ENCODE results near the gene VEZF1.
"Not testable (repeated sequence)": the region's sequence is repeated elsewhere in the genome, so short reads cannot be mapped to it uniquely, and the experiment has no call there.

The VEZF1 gene

GRCh38 chr17:57984261-57984890 is 3.7 kb downstream of the VEZF1 start:
- H3K9me3 ChIP-seq (ENCODE audit: control insufficient read depth in 1 of 2, low read length in 2 of 2) = no peaks in the 10 kb centered on the region
- peaks cover 16 to 18% of the 10 kb centered on the region in 2 donors for H3K36me3 ChIP-seq (ENCODE audit: control insufficient read depth in 1 of 2, insufficient read depth in 2 of 2, low read length in 2 of 2)
- peaks cover 20 to 59% of the 10 kb centered on the region in 2 donors for H3K4me1 ChIP-seq (ENCODE audit: control insufficient read depth in 1 of 2, insufficient read depth in 2 of 2, low read length in 2 of 2)
- no peaks in the 10 kb centered on the region for H3K27me3 ChIP-seq (ENCODE audit: low read depth, low read length)
- H3K27ac ChIP-seq (ENCODE audit: low read length) = peak overlapping the region; percentile 67
- peak overlapping the region; percentile 14 to 21 for H3K4me3 ChIP-seq (ENCODE audit: low read depth in 1 of 2, low read length in 2 of 2)

DNA sequence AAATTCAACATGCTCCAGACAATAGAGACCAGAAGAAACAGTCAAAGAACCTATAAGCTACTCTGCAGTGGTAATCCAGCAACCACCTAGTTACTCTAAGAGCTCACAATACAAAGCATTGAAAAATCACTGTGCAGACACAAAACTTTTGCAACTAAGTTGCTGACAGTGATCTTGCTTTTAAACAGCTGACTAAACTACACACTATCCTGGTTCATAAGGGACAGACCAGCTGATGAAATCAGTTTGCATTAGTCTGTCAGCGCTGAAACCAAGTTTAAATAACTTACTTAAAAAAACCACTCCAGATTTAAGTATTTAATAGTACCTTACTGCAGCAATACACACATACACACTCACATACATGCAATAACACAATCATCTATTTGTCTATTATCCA is 4.6 kb downstream of the VEZF1 start:
- peaks cover 25 to 27% of the 10 kb centered on the region in 2 donors for H3K36me3 ChIP-seq (ENCODE audit: control insufficient read depth in 1 of 2, insufficient read depth in 2 of 2, low read length in 2 of 2)
- H3K27me3 ChIP-seq (ENCODE audit: low read depth, low read length) = no peaks in the 10 kb centered on the region
- no peaks in the 10 kb centered on the region for H3K9me3 ChIP-seq (ENCODE audit: control insufficient read depth in 1 of 2, low read length in 2 of 2)
- no peak overlapping the region for H3K27ac ChIP-seq (ENCODE audit: low read length)
- H3K4me3 ChIP-seq (ENCODE audit: low read depth in 1 of 2, low read length in 2 of 2) = peak overlapping the region in 1 of 2 donors; percentile 14
- peaks cover 20 to 56% of the 10 kb centered on the region in 2 donors for H3K4me1 ChIP-seq (ENCODE audit: control insufficient read depth in 1 of 2, insufficient read depth in 2 of 2, low read length in 2 of 2)

DNA sequence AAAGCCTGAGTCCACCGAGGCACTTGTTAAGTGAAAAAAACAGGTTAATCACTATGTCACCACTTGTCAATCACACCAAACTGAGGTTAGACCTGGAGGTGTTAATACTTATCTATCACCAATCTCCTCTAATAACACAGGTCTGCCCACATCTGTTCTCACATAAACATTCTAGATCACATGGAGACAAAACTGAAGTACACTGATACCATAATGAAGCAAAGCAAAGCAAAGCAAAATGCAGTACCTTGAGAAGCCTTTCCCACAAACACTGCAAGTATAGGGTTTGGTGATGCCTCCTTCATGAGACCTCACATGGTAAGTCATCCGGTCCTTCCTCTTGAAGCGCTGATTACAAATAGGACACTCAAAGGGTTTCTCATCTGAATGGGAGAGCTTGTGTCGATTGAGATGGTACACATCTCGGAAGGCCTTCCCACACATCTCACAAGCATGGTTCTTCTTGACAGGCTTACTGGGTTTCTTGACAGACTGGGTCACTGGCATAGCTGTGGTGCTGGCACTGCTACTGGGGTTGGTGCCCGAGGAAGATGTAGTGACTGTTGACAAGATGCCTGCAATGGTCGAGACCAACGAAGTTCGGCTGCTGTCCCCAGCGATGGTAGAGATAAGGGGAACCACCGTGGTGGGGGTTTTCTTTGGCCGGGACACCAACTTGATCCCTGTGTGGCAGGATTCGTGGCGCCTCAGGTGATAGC is 5.4 kb downstream of the VEZF1 start:
- no peaks in the 10 kb centered on the region for H3K9me3 ChIP-seq (ENCODE audit: control insufficient read depth in 1 of 2, low read length in 2 of 2)
- peaks cover 20 to 56% of the 10 kb centered on the region in 2 donors for H3K4me1 ChIP-seq (ENCODE audit: control insufficient read depth in 1 of 2, insufficient read depth in 2 of 2, low read length in 2 of 2)
- H3K27ac ChIP-seq (ENCODE audit: low read length) = no peak overlapping the region
- H3K36me3 ChIP-seq (ENCODE audit: control insufficient read depth in 1 of 2, insufficient read depth in 2 of 2, low read length in 2 of 2) = peaks cover 26 to 31% of the 10 kb centered on the region in 2 donors
- H3K27me3 ChIP-seq (ENCODE audit: low read depth, low read length) = no peaks in the 10 kb centered on the region
- peak overlapping the region; percentile 7 to 14 for H3K4me3 ChIP-seq (ENCODE audit: low read depth in 1 of 2, low read length in 2 of 2)

- H3K27ac ChIP-seq (ENCODE audit: low read length) = no peak overlapping the region
- peaks cover 15 to 62% of the 10 kb centered on the region in 2 donors for H3K4me1 ChIP-seq (ENCODE audit: control insufficient read depth in 1 of 2, insufficient read depth in 2 of 2, low read length in 2 of 2)
Observed at GRCh38 chr17:57980522-57980921, 7.5 kb downstream of the VEZF1 start.

DNA sequence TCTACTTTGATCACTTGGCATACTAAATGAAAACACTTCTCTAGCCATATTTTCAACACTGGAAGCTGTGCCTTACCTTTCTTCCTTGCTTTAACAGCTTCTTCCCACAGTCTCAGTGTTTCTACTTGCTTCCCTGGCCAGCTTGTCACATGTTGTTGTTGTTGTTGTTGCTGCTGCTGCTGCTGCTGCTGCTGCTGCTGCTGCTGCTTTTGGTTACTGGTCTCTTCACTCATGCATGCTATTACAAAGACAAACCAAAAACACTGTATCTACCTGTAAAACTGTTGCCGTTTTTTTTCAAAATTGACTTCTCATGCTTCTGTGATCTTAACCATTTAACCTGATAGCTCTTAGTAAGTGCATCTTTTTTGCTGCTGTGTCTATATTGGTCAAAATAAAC is 9.0 kb downstream of the VEZF1 start:
- peaks cover 54 to 59% of the 10 kb centered on the region in 2 donors for H3K36me3 ChIP-seq (ENCODE audit: control insufficient read depth in 1 of 2, insufficient read depth in 2 of 2, low read length in 2 of 2)
- no peaks in the 10 kb centered on the region for H3K9me3 ChIP-seq (ENCODE audit: control insufficient read depth in 1 of 2, low read length in 2 of 2)
- no peak overlapping the region for H3K27ac ChIP-seq (ENCODE audit: low read length)
- H3K27me3 ChIP-seq (ENCODE audit: low read depth, low read length) = no peaks in the 10 kb centered on the region
- H3K4me1 ChIP-seq (ENCODE audit: control insufficient read depth in 1 of 2, insufficient read depth in 2 of 2, low read length in 2 of 2) = peaks cover under 1 to 57% of the 10 kb centered on the region in 2 donors
- no peak overlapping the region for H3K4me3 ChIP-seq (ENCODE audit: low read depth in 1 of 2, low read length in 2 of 2)

More at GRCh38 chr17:57980522-57980921, 7.5 kb downstream of the VEZF1 start:
- H3K27me3 ChIP-seq (ENCODE audit: low read depth, low read length) = no peaks in the 10 kb centered on the region
- H3K9me3 ChIP-seq (ENCODE audit: control insufficient read depth in 1 of 2, low read length in 2 of 2) = no peaks in the 10 kb centered on the region
- H3K36me3 ChIP-seq (ENCODE audit: control insufficient read depth in 1 of 2, insufficient read depth in 2 of 2, low read length in 2 of 2) = peaks cover 40 to 48% of the 10 kb centered on the region in 2 donors
- H3K4me3 ChIP-seq (ENCODE audit: low read depth in 1 of 2, low read length in 2 of 2) = no peak overlapping the region

DNA sequence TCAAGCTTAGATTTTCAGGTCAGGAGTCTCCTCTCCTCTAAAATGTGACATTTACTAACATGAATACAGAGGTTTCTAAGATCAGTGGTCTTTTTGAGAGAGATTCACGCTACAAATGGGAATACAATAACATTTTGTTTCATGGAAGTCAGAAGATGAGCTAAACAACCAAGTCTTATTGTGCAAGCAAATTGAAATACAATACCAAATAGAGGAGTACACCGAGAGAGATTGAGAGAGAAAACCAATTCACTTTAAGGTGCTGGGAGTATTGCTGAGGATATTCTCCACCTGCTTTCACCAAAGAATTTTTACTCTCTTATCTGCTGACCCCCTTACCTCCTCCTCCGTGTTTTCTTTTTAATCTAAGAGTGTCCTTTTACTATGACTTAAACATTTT is 11.5 kb downstream of the VEZF1 start:
- H3K36me3 ChIP-seq (ENCODE audit: control insufficient read depth in 1 of 2, insufficient read depth in 2 of 2, low read length in 2 of 2) = peaks cover 59 to 68% of the 10 kb centered on the region in 2 donors
- H3K27me3 ChIP-seq (ENCODE audit: low read depth, low read length) = no peaks in the 10 kb centered on the region
- H3K27ac ChIP-seq (ENCODE audit: low read length) = no peak overlapping the region
- H3K4me1 ChIP-seq (ENCODE audit: control insufficient read depth in 1 of 2, insufficient read depth in 2 of 2, low read length in 2 of 2) = peaks cover 0 to 35% of the 10 kb centered on the region in 2 donors
- no peaks in the 10 kb centered on the region for H3K9me3 ChIP-seq (ENCODE audit: control insufficient read depth in 1 of 2, low read length in 2 of 2)
- no peak overlapping the region for H3K4me3 ChIP-seq (ENCODE audit: low read depth in 1 of 2, low read length in 2 of 2)

GRCh38 chr17:57975044-57975443 is 13.0 kb downstream of the VEZF1 start:
- Histone ChIP-seq H3K27me3 (ENCODE audit: low read depth, low read length) (no peaks in the 10 kb centered on the region), H3K36me3 (ENCODE audit: control insufficient read depth in 1 of 2, insufficient read depth in 2 of 2, low read length in 2 of 2) (peaks cover 52 to 66% of the 10 kb centered on the region in 2 donors), H3K9me3 (ENCODE audit: control insufficient read depth in 1 of 2, low read length in 2 of 2) (no peaks in the 10 kb centered on the region), H3K27ac (ENCODE audit: low read length) (no peak overlapping the region), H3K4me1 (ENCODE audit: control insufficient read depth in 1 of 2, insufficient read depth in 2 of 2, low read length in 2 of 2) (peaks cover 0 to 27% of the 10 kb centered on the region in 2 donors), H3K4me3 (ENCODE audit: low read depth in 1 of 2, low read length in 2 of 2) (no peak overlapping the region)

DNA sequence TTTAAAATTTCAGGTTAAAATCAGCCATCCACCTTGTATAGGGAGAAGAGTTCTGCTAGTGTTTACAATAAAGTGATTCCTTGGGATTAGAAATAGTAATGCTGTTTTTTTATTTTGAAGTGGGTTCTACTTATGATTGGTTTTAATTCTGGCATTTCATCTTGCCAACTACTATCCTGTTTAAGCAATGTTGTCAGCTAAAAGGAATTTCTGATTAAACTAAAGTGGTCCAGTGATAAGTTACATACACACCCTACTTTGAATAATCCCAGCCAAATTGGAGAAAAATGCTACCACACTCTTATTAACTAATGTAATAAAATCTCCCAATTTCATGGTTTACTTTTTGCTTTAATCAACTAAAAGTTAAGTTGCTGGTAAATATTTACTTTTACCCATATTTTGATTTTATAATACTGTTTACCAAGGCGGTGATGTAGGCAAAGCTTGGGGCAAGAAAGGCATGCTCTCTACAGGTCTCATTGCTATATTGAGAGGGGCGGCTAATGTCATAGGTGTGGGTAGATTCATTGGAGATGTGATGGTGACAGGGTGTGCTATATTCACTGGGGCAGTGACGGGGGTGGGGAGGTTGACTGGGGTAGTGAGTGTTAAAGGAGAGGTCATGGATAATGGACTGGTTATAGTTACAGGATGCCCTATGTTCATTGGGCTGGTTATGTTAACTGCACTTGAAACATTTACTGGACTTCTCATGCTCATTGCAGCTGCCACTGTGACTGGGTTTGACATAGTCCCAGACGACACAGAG is 13.8 kb downstream of the VEZF1 start:
- not testable (repeated sequence) for H3K27ac ChIP-seq (ENCODE audit: low read length); H3K27me3 ChIP-seq (ENCODE audit: low read depth, low read length); H3K4me3 ChIP-seq (ENCODE audit: low read depth in 1 of 2, low read length in 2 of 2); H3K9me3 ChIP-seq (ENCODE audit: control insufficient read depth in 1 of 2, low read length in 2 of 2)
- peaks cover 0 to 24% of the 10 kb centered on the region in 2 donors for H3K4me1 ChIP-seq (ENCODE audit: control insufficient read depth in 1 of 2, insufficient read depth in 2 of 2, low read length in 2 of 2)
- H3K36me3 ChIP-seq (ENCODE audit: control insufficient read depth in 1 of 2, insufficient read depth in 2 of 2, low read length in 2 of 2) = peaks cover 46 to 58% of the 10 kb centered on the region in 2 donors

DNA sequence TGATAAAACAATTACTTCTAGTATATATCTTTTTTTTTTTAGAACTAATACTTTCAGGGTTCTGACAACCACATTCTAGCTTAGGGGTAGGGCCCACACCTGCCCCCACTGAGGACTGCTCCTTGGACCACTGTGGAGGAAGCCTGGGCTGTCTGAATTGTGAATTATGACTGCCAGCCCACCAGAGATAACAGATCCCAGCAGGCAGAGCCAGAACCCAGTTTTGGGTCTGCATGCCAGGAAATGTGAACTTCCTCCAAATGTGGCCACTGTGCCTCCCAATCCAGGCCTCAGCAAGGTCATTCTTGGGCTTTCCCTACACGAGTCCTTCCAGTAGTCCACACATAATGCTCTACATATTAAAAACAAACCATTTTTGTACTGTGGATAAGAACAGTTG is 15.9 kb downstream of the VEZF1 start:
- no peak overlapping the region for H3K27ac ChIP-seq (ENCODE audit: low read length)
- peaks cover 0 to 19% of the 10 kb centered on the region in 2 donors for H3K4me1 ChIP-seq (ENCODE audit: control insufficient read depth in 1 of 2, insufficient read depth in 2 of 2, low read length in 2 of 2)
- H3K36me3 ChIP-seq (ENCODE audit: control insufficient read depth in 1 of 2, insufficient read depth in 2 of 2, low read length in 2 of 2) = peaks cover 34 to 43% of the 10 kb centered on the region in 2 donors
- no peaks in the 10 kb centered on the region for H3K27me3 ChIP-seq (ENCODE audit: low read depth, low read length)
- no peak overlapping the region for H3K4me3 ChIP-seq (ENCODE audit: low read depth in 1 of 2, low read length in 2 of 2)
- H3K9me3 ChIP-seq (ENCODE audit: control insufficient read depth in 1 of 2, low read length in 2 of 2) = no peaks in the 10 kb centered on the region

GRCh38 chr17:57971572-57971971 is 16.5 kb downstream of the VEZF1 start:
- Histone ChIP-seq H3K36me3 (ENCODE audit: control insufficient read depth in 1 of 2, insufficient read depth in 2 of 2, low read length in 2 of 2) (peaks cover 28 to 37% of the 10 kb centered on the region in 2 donors), H3K4me3 (ENCODE audit: low read depth in 1 of 2, low read length in 2 of 2) (no peak overlapping the region), H3K4me1 (ENCODE audit: control insufficient read depth in 1 of 2, insufficient read depth in 2 of 2, low read length in 2 of 2) (peaks cover 0 to 18% of the 10 kb centered on the region in 2 donors), H3K27me3 (ENCODE audit: low read depth, low read length) (no peaks in the 10 kb centered on the region), H3K9me3 (ENCODE audit: control insufficient read depth in 1 of 2, low read length in 2 of 2) (no peaks in the 10 kb centered on the region), H3K27ac (ENCODE audit: low read length) (no peak overlapping the region)

DNA sequence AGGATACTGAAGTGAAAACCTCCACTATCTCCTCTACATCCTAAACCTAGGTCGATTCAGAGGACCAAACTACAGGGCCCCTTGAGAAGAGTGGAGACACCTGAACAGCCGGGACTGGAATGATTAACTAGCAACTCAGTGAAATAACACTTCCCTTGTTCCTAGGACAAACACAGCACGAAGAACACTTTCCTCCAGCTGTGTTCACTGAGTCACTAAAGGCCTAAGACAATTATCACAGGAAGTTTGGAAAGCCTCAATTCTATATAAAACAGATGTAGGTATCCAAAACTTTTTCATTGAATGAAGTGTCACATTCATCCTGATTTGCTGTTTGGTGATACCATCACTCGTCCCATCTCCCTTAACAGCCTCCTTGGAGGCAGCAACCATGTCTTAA is 17.3 kb downstream of the VEZF1 start:
- Histone ChIP-seq H3K9me3 (ENCODE audit: control insufficient read depth in 1 of 2, low read length in 2 of 2) (no peaks in the 10 kb centered on the region), H3K27me3 (ENCODE audit: low read depth, low read length) (no peaks in the 10 kb centered on the region), H3K4me3 (ENCODE audit: low read depth in 1 of 2, low read length in 2 of 2) (no peak overlapping the region), H3K4me1 (ENCODE audit: control insufficient read depth in 1 of 2, insufficient read depth in 2 of 2, low read length in 2 of 2) (peaks cover 0 to 12% of the 10 kb centered on the region in 2 donors), H3K27ac (ENCODE audit: low read length) (no peak overlapping the region), H3K36me3 (ENCODE audit: control insufficient read depth in 1 of 2, insufficient read depth in 2 of 2, low read length in 2 of 2) (peaks cover 19 to 30% of the 10 kb centered on the region in 2 donors)

Measured in muscle layer of duodenum (tissue), 2 donors.